Measurements from ENCODE around the gene CCDC69.

Gene CCDC69

GRCh38 chr5:151147033-151147432, 76.9 kb downstream of the CCDC69 start:
- H3K9ac ChIP-seq (ENCODE audit: low read depth in 1 of 2, low read length in 2 of 2), result no peak overlapping the region
- no peak overlapping the region for H3K27ac ChIP-seq (ENCODE audit: low read depth in 2 of 2, low read length in 2 of 2)
- peaks cover 21 to 44% of the 10 kb centered on the region in 2 donors for H3K4me1 ChIP-seq (ENCODE audit: control insufficient read depth in 2 of 2, insufficient read depth in 2 of 2, low read length in 2 of 2)
- no peak overlapping the region for H3K4me3 ChIP-seq (ENCODE audit: low read length in 2 of 2)
- H3K36me3 ChIP-seq (ENCODE audit: control insufficient read depth in 2 of 2, insufficient read depth in 2 of 2, low read length in 2 of 2), result peaks cover 10 to 12% of the 10 kb centered on the region in 2 donors
- H3K27me3 ChIP-seq (ENCODE audit: control insufficient read depth in 2 of 2, insufficient read depth in 2 of 2, low read length in 2 of 2), result no peaks in the 10 kb centered on the region
- no peaks in the 10 kb centered on the region for H3K9me3 ChIP-seq (ENCODE audit: control insufficient read depth in 2 of 2, low read length in 2 of 2)

- H3K9ac ChIP-seq (ENCODE audit: low read depth in 1 of 2, low read length in 2 of 2), result no peak overlapping the region
- no peaks in the 10 kb centered on the region for H3K27me3 ChIP-seq (ENCODE audit: control insufficient read depth in 2 of 2, insufficient read depth in 2 of 2, low read length in 2 of 2)
- peaks cover 10 to 12% of the 10 kb centered on the region in 2 donors for H3K36me3 ChIP-seq (ENCODE audit: control insufficient read depth in 2 of 2, insufficient read depth in 2 of 2, low read length in 2 of 2)
- H3K4me3 ChIP-seq (ENCODE audit: low read length in 2 of 2), result no peak overlapping the region
- H3K27ac ChIP-seq (ENCODE audit: low read depth in 2 of 2, low read length in 2 of 2), result no peak overlapping the region
- no peaks in the 10 kb centered on the region for H3K9me3 ChIP-seq (ENCODE audit: control insufficient read depth in 2 of 2, low read length in 2 of 2)
- H3K4me1 ChIP-seq (ENCODE audit: control insufficient read depth in 2 of 2, insufficient read depth in 2 of 2, low read length in 2 of 2), result peaks cover 15 to 36% of the 10 kb centered on the region in 2 donors
Measured at GRCh38 chr5:151146061-151146460, 77.8 kb downstream of the CCDC69 start.

- Histone ChIP-seq H3K9ac (ENCODE audit: low read depth in 1 of 2, low read length in 2 of 2) (no peak overlapping the region), H3K4me1 (ENCODE audit: control insufficient read depth in 2 of 2, insufficient read depth in 2 of 2, low read length in 2 of 2) (peaks cover 7 to 32% of the 10 kb centered on the region in 2 donors), H3K27ac (ENCODE audit: low read depth in 2 of 2, low read length in 2 of 2) (no peak overlapping the region), H3K27me3 (ENCODE audit: control insufficient read depth in 2 of 2, insufficient read depth in 2 of 2, low read length in 2 of 2) (no peaks in the 10 kb centered on the region), H3K9me3 (ENCODE audit: control insufficient read depth in 2 of 2, low read length in 2 of 2) (no peaks in the 10 kb centered on the region), H3K4me3 (ENCODE audit: low read length in 2 of 2) (no peak overlapping the region), H3K36me3 (ENCODE audit: control insufficient read depth in 2 of 2, insufficient read depth in 2 of 2, low read length in 2 of 2) (peaks cover 10 to 12% of the 10 kb centered on the region in 2 donors)
Measured at GRCh38 chr5:151144922-151145321, 79.0 kb downstream of the CCDC69 start.

GRCh38 chr5:151144275-151144674, 79.6 kb downstream of the CCDC69 start:
- Histone ChIP-seq H3K4me1 (ENCODE audit: control insufficient read depth in 2 of 2, insufficient read depth in 2 of 2, low read length in 2 of 2) (peaks cover 7 to 29% of the 10 kb centered on the region in 2 donors), H3K9ac (ENCODE audit: low read depth in 1 of 2, low read length in 2 of 2) (no peak overlapping the region), H3K4me3 (ENCODE audit: low read length in 2 of 2) (no peak overlapping the region), H3K9me3 (ENCODE audit: control insufficient read depth in 2 of 2, low read length in 2 of 2) (no peaks in the 10 kb centered on the region), H3K27me3 (ENCODE audit: control insufficient read depth in 2 of 2, insufficient read depth in 2 of 2, low read length in 2 of 2) (no peaks in the 10 kb centered on the region), H3K27ac (ENCODE audit: low read depth in 2 of 2, low read length in 2 of 2) (no peak overlapping the region), H3K36me3 (ENCODE audit: control insufficient read depth in 2 of 2, insufficient read depth in 2 of 2, low read length in 2 of 2) (peaks cover 11 to 15% of the 10 kb centered on the region in 2 donors)

GRCh38 chr5:151143645-151144044, 80.2 kb downstream of the CCDC69 start:
- H3K27ac ChIP-seq (ENCODE audit: low read depth in 2 of 2, low read length in 2 of 2), result no peak overlapping the region
- peaks cover 17 to 20% of the 10 kb centered on the region in 2 donors for H3K36me3 ChIP-seq (ENCODE audit: control insufficient read depth in 2 of 2, insufficient read depth in 2 of 2, low read length in 2 of 2)
- peaks cover 7 to 29% of the 10 kb centered on the region in 2 donors for H3K4me1 ChIP-seq (ENCODE audit: control insufficient read depth in 2 of 2, insufficient read depth in 2 of 2, low read length in 2 of 2)
- H3K27me3 ChIP-seq (ENCODE audit: control insufficient read depth in 2 of 2, insufficient read depth in 2 of 2, low read length in 2 of 2), result no peaks in the 10 kb centered on the region
- H3K9ac ChIP-seq (ENCODE audit: low read depth in 1 of 2, low read length in 2 of 2), result no peak overlapping the region
- H3K9me3 ChIP-seq (ENCODE audit: control insufficient read depth in 2 of 2, low read length in 2 of 2), result no peaks in the 10 kb centered on the region
- H3K4me3 ChIP-seq (ENCODE audit: low read length in 2 of 2), result no peak overlapping the region

- Histone ChIP-seq H3K4me1 (ENCODE audit: control insufficient read depth in 2 of 2, insufficient read depth in 2 of 2, low read length in 2 of 2) (peaks cover 7 to 29% of the 10 kb centered on the region in 2 donors), H3K27ac (ENCODE audit: low read depth in 2 of 2, low read length in 2 of 2) (no peak overlapping the region), H3K27me3 (ENCODE audit: control insufficient read depth in 2 of 2, insufficient read depth in 2 of 2, low read length in 2 of 2) (no peaks in the 10 kb centered on the region), H3K9ac (ENCODE audit: low read depth in 1 of 2, low read length in 2 of 2) (no peak overlapping the region), H3K36me3 (ENCODE audit: control insufficient read depth in 2 of 2, insufficient read depth in 2 of 2, low read length in 2 of 2) (peaks cover 23 to 26% of the 10 kb centered on the region in 2 donors), H3K9me3 (ENCODE audit: control insufficient read depth in 2 of 2, low read length in 2 of 2) (no peaks in the 10 kb centered on the region), H3K4me3 (ENCODE audit: low read length in 2 of 2) (no peak overlapping the region)
Measured at GRCh38 chr5:151142933-151143332, 81.0 kb downstream of the CCDC69 start.

GRCh38 chr5:151141535-151141934, 82.4 kb downstream of the CCDC69 start:
- Histone ChIP-seq H3K27me3 (ENCODE audit: control insufficient read depth in 2 of 2, insufficient read depth in 2 of 2, low read length in 2 of 2) (no peaks in the 10 kb centered on the region), H3K9ac (ENCODE audit: low read depth in 1 of 2, low read length in 2 of 2) (no peak overlapping the region), H3K4me3 (ENCODE audit: low read length in 2 of 2) (peak overlapping the region in 1 of 2 donors; percentile 29), H3K36me3 (ENCODE audit: control insufficient read depth in 2 of 2, insufficient read depth in 2 of 2, low read length in 2 of 2) (peaks cover 28 to 32% of the 10 kb centered on the region in 2 donors), H3K27ac (ENCODE audit: low read depth in 2 of 2, low read length in 2 of 2) (peak overlapping the region in 1 of 2 donors; percentile 35), H3K9me3 (ENCODE audit: control insufficient read depth in 2 of 2, low read length in 2 of 2) (no peaks in the 10 kb centered on the region), H3K4me1 (ENCODE audit: control insufficient read depth in 2 of 2, insufficient read depth in 2 of 2, low read length in 2 of 2) (peaks cover 7 to 29% of the 10 kb centered on the region in 2 donors)

GRCh38 chr5:151140686-151141459, 83.0 kb downstream of the CCDC69 start:
- peaks cover 7 to 25% of the 10 kb centered on the region in 2 donors for H3K4me1 ChIP-seq (ENCODE audit: control insufficient read depth in 2 of 2, insufficient read depth in 2 of 2, low read length in 2 of 2)
- peaks cover 35 to 37% of the 10 kb centered on the region in 2 donors for H3K36me3 ChIP-seq (ENCODE audit: control insufficient read depth in 2 of 2, insufficient read depth in 2 of 2, low read length in 2 of 2)
- H3K27ac ChIP-seq (ENCODE audit: low read depth in 2 of 2, low read length in 2 of 2), result peak overlapping the region in 1 of 2 donors; percentile 35
- H3K9me3 ChIP-seq (ENCODE audit: control insufficient read depth in 2 of 2, low read length in 2 of 2), result no peaks in the 10 kb centered on the region
- no peaks in the 10 kb centered on the region for H3K27me3 ChIP-seq (ENCODE audit: control insufficient read depth in 2 of 2, insufficient read depth in 2 of 2, low read length in 2 of 2)
- H3K4me3 ChIP-seq (ENCODE audit: low read length in 2 of 2), result peak overlapping the region in 1 of 2 donors; percentile 29
- H3K9ac ChIP-seq (ENCODE audit: low read depth in 1 of 2, low read length in 2 of 2), result no peak overlapping the region

- Histone ChIP-seq H3K36me3 (ENCODE audit: control insufficient read depth in 2 of 2, insufficient read depth in 2 of 2, low read length in 2 of 2) (peaks cover 37 to 46% of the 10 kb centered on the region in 2 donors), H3K27ac (ENCODE audit: low read depth in 2 of 2, low read length in 2 of 2) (no peak overlapping the region), H3K9ac (ENCODE audit: low read depth in 1 of 2, low read length in 2 of 2) (no peak overlapping the region), H3K27me3 (ENCODE audit: control insufficient read depth in 2 of 2, insufficient read depth in 2 of 2, low read length in 2 of 2) (no peaks in the 10 kb centered on the region), H3K4me3 (ENCODE audit: low read length in 2 of 2) (no peak overlapping the region), H3K4me1 (ENCODE audit: control insufficient read depth in 2 of 2, insufficient read depth in 2 of 2, low read length in 2 of 2) (peaks cover 7 to 16% of the 10 kb centered on the region in 2 donors), H3K9me3 (ENCODE audit: control insufficient read depth in 2 of 2, low read length in 2 of 2) (no peaks in the 10 kb centered on the region)
Measured at GRCh38 chr5:151139646-151140045, 84.2 kb downstream of the CCDC69 start.

GRCh38 chr5:151139015-151139414, 84.9 kb downstream of the CCDC69 start:
- Histone ChIP-seq H3K4me3 (ENCODE audit: low read length in 2 of 2) (no peak overlapping the region), H3K9ac (ENCODE audit: low read depth in 1 of 2, low read length in 2 of 2) (no peak overlapping the region), H3K36me3 (ENCODE audit: control insufficient read depth in 2 of 2, insufficient read depth in 2 of 2, low read length in 2 of 2) (peaks cover 37 to 49% of the 10 kb centered on the region in 2 donors), H3K27me3 (ENCODE audit: control insufficient read depth in 2 of 2, insufficient read depth in 2 of 2, low read length in 2 of 2) (no peaks in the 10 kb centered on the region), H3K27ac (ENCODE audit: low read depth in 2 of 2, low read length in 2 of 2) (no peak overlapping the region), H3K9me3 (ENCODE audit: control insufficient read depth in 2 of 2, low read length in 2 of 2) (no peaks in the 10 kb centered on the region), H3K4me1 (ENCODE audit: control insufficient read depth in 2 of 2, insufficient read depth in 2 of 2, low read length in 2 of 2) (peaks cover 4 to 14% of the 10 kb centered on the region in 2 donors)

All from mucosa of rectum (tissue), 2 donors.